Natural killer cell (primary cell): ENCODE data around the gene SUSD2. TPM values are rescaled to one million over a fixed set of nuclear protein-coding genes. Genes with fewer than 3 reads are reported as not detected.

Source experiments
- ATAC-seq, 3 donors: fragments of 150-1000 bp in 2 of 3; fragments of 200-7000 bp in 1 of 3; cut with Tn5 transposase; 1 replicate in 1 of 3; 2 replicates in 2 of 3; pipeline ENCODE4 v1.10.0; 2021; ENCODE audit warnings: mild to moderate bottlenecking in 2 of 3, moderate library complexity in 2 of 3
- DNase-seq, 2 donors: peaks; one replicate each; pipeline versions ENCODE4 v3.0.0 to v3.0.0-alpha.2; 2013 to 2021; ENCODE audit warnings: mixed read lengths in 1 of 2
- H3K27ac ChIP-seq: one replicate; pipeline ENCODE4 v1.5.1; 2013; ENCODE audit warnings: mild to moderate bottlenecking, low read length
- H3K27me3 ChIP-seq: one replicate; pipeline ENCODE4 v1.6.1; 2013; ENCODE audit warnings: low read length; ENCODE audit not compliant: control insufficient read depth, insufficient read depth
- H3K36me3 ChIP-seq: one replicate; pipeline ENCODE4 v1.6.1; 2013; ENCODE audit warnings: low read length; ENCODE audit not compliant: control insufficient read depth, insufficient read depth
- H3K4me1 ChIP-seq: one replicate; pipeline ENCODE4 v1.6.1; 2013; ENCODE audit warnings: low read length; ENCODE audit not compliant: control insufficient read depth, insufficient read depth
- H3K4me3 ChIP-seq: one replicate; pipeline ENCODE4 v1.5.1; 2013; ENCODE audit warnings: low read length
- H3K9me3 ChIP-seq: one replicate; pipeline ENCODE4 v1.6.1; 2013; ENCODE audit warnings: low read length; ENCODE audit not compliant: control insufficient read depth, insufficient read depth
- H3K27ac Mint-ChIP-seq, 2 donors: one replicate each; pipeline ENCODE4 v1.8.0; 2022; ENCODE audit warnings: mild to moderate bottlenecking in 2 of 2, mixed read lengths in 2 of 2, moderate library complexity in 1 of 2
- H3K27me3 Mint-ChIP-seq, 2 donors: one replicate each; pipeline ENCODE4 v1.8.0; 2022; ENCODE audit warnings: low read depth in 2 of 2, mixed read lengths in 2 of 2
- H3K36me3 Mint-ChIP-seq: one replicate; pipeline ENCODE4 v1.8.0; 2022; ENCODE audit warnings: mixed read lengths
- H3K4me1 Mint-ChIP-seq, 2 donors: one replicate each; pipeline ENCODE4 v1.8.0; 2022; ENCODE audit warnings: mixed read lengths in 2 of 2
- H3K4me3 Mint-ChIP-seq: one replicate; pipeline ENCODE4 v1.8.0; 2022; ENCODE audit warnings: mild to moderate bottlenecking, moderate library complexity, mixed read lengths
- H3K9me3 Mint-ChIP-seq, 2 donors: one replicate each; pipeline ENCODE4 v1.8.0; 2022; ENCODE audit warnings: mixed read lengths in 2 of 2
- CTCF ChIP-seq: fragments of 200-600 bp; IDR thresholded peaks from one replicate; pipeline ENCODE4 v1.8.0; 2022; ENCODE audit warnings: antibody characterized with exemption
- WGBS: methylation state at CpG from one replicate; pipeline ENCODE4 v1.1.7; 2013; ENCODE audit warnings: missing lambda C conversion rate; ENCODE audit not compliant: insufficient coverage; 5-methylcytosine and 5-hydroxymethylcytosine counted together
- intact Hi-C: fragments of 100-400 bp; cut with micrococcal nuclease; formaldehyde crosslinking; loops from one replicate; pipeline ENCODE4 v1.14.2; 2022
- total RNA-seq, 4 donors: library from RNA; stranded (reverse); fragments of 120-200 nt in 1 of 4; gene quantifications; one replicate each; pipeline versions ENCODE4 v1.2.3 to v1.2.4, GENCODE V29; 2013 to 2022

SUSD2 gene
- total RNA-seq, 3 donors from 2014 or later (not counting 1 experiment from before 2014, with no cell fraction given) = 0.75 to 1.7 (median 1.5) TPM

- Mint-ChIP-seq H3K27ac (no peak overlapping the region), H3K4me3 (no peak overlapping the region), H3K4me1 (peaks cover 0 to 5% of the 10 kb centered on the region in 2 donors), H3K9me3 (no peaks in the 10 kb centered on the region), H3K27me3 (no peaks in the 10 kb centered on the region), H3K36me3 (no peaks in the 10 kb centered on the region)
- Histone ChIP-seq H3K4me1 (no peaks in the 10 kb centered on the region), H3K4me3 (no peak overlapping the region), H3K27ac (no peak overlapping the region), H3K36me3 (no peaks in the 10 kb centered on the region), H3K9me3 (no peaks in the 10 kb centered on the region), H3K27me3 (no peaks in the 10 kb centered on the region)
- DNase-seq (no peak), ATAC-seq (no peak)
- no peak for TF ChIP-seq CTCF
- intact Hi-C loops = no loop called here
- WGBS = 91% methylated on average over 9 of the region's 9 CpGs
These were observed 50.4 kb downstream of the SUSD2 start for GRCh38 chr22:24231706-24232105.

GRCh38 chr22:24232124-24232523 lies 50.8 kb downstream of the SUSD2 start:
- no peak overlapping the region for H3K27ac ChIP-seq
- H3K36me3 ChIP-seq = no peaks in the 10 kb centered on the region
- no peaks in the 10 kb centered on the region for H3K27me3 ChIP-seq
- Mint-ChIP-seq H3K9me3 (no peaks in the 10 kb centered on the region), H3K27ac (no peak overlapping the region), H3K4me3 (no peak overlapping the region), H3K36me3 (no peaks in the 10 kb centered on the region), H3K4me1 (peaks cover 0 to 5% of the 10 kb centered on the region in 2 donors), H3K27me3 (no peaks in the 10 kb centered on the region)
- ATAC-seq = no peak
- no peak for DNase-seq
- H3K9me3 ChIP-seq = no peaks in the 10 kb centered on the region
- H3K4me1 ChIP-seq = no peaks in the 10 kb centered on the region
- H3K4me3 ChIP-seq = no peak overlapping the region
- intact Hi-C loops = no loop called here
- no peak for TF ChIP-seq CTCF
- 84% methylated on average over 6 of the region's 6 CpGs for WGBS

GRCh38 chr22:24232725-24233124 lies 51.4 kb downstream of the SUSD2 start:
- Histone ChIP-seq H3K27me3 (no peaks in the 10 kb centered on the region), H3K9me3 (no peaks in the 10 kb centered on the region), H3K4me1 (no peaks in the 10 kb centered on the region), H3K27ac (no peak overlapping the region), H3K36me3 (no peaks in the 10 kb centered on the region), H3K4me3 (no peak overlapping the region)
- ATAC-seq (no peak), DNase-seq (no peak)
- Mint-ChIP-seq H3K4me3 (no peak overlapping the region), H3K9me3 (no peaks in the 10 kb centered on the region), H3K27ac (no peak overlapping the region), H3K4me1 (peaks cover 0 to 5% of the 10 kb centered on the region in 2 donors), H3K36me3 (no peaks in the 10 kb centered on the region), H3K27me3 (no peaks in the 10 kb centered on the region)
- intact Hi-C loops = no loop called here
- TF ChIP-seq CTCF = no peak
- 91% methylated on average over 15 of the region's 15 CpGs for WGBS

GRCh38 chr22:24233235-24233634 lies 51.9 kb downstream of the SUSD2 start:
- Histone ChIP-seq H3K9me3 (no peaks in the 10 kb centered on the region), H3K4me3 (no peak overlapping the region), H3K27ac (no peak overlapping the region), H3K4me1 (no peaks in the 10 kb centered on the region), H3K27me3 (no peaks in the 10 kb centered on the region), H3K36me3 (no peaks in the 10 kb centered on the region)
- intact Hi-C loops = no loop called here
- Mint-ChIP-seq H3K9me3 (no peaks in the 10 kb centered on the region), H3K4me3 (no peak overlapping the region), H3K36me3 (no peaks in the 10 kb centered on the region), H3K4me1 (peaks cover 0 to 5% of the 10 kb centered on the region in 2 donors), H3K27me3 (no peaks in the 10 kb centered on the region), H3K27ac (no peak overlapping the region)
- ATAC-seq (no peak), DNase-seq (no peak)
- 93% methylated on average over 13 of the region's 13 CpGs for WGBS
- TF ChIP-seq CTCF = no peak
